Muscle of leg (tissue), 11 donors: Measurements from ENCODE around the gene ING3. TPM values are rescaled to one million over a fixed set of nuclear protein-coding genes. Genes with fewer than 3 reads are reported as not detected.

Experiments
- DNase-seq: peaks from one replicate; pipeline ENCODE4 v3.0.0; 2013
- H3K27ac ChIP-seq: one replicate; pipeline ENCODE4 v1.5.1; 2013; ENCODE audit warnings: mild to moderate bottlenecking, low read length, control low read depth
- H3K27me3 ChIP-seq: one replicate; pipeline ENCODE4 v1.6.1; 2013; ENCODE audit warnings: low read length; ENCODE audit not compliant: control insufficient read depth, insufficient read depth
- H3K36me3 ChIP-seq: one replicate; pipeline ENCODE4 v1.6.1; 2013; ENCODE audit warnings: low read length; ENCODE audit not compliant: control insufficient read depth, insufficient read depth
- H3K4me1 ChIP-seq: one replicate; pipeline ENCODE4 v1.6.1; 2013; ENCODE audit warnings: low read length; ENCODE audit not compliant: control insufficient read depth, insufficient read depth
- H3K4me3 ChIP-seq: one replicate; pipeline ENCODE4 v1.5.1; 2013; ENCODE audit warnings: low read length, control low read depth
- H3K9me3 ChIP-seq: replicated peaks from 2 replicates; pipeline ENCODE4 v1.6.1; 2013; ENCODE audit warnings: low read depth, low read length; ENCODE audit not compliant: control insufficient read depth
- WGBS: methylation state at CpG from one replicate; pipeline ENCODE4 v1.1.5; 2013; ENCODE audit warnings: missing lambda C conversion rate; ENCODE audit not compliant: insufficient coverage; 5-methylcytosine and 5-hydroxymethylcytosine counted together
- polyA plus RNA-seq, 8 donors: library from polyadenylated mRNA; unstranded; fragments of 120-200 nt; gene quantifications; one replicate each; pipeline versions ENCODE4 v1.2.1 to v1.2.3, GENCODE V29; 2013; ENCODE audit warnings: inconsistent platforms in 1 of 8, low replicate concordance in 1 of 8; ENCODE audit not compliant: insufficient read length in 8 of 8, insufficient read depth in 1 of 8
- total RNA-seq: library from RNA; stranded (reverse); fragments of 120-200 nt; gene quantifications from one replicate; pipeline ENCODE4 v1.2.4, GENCODE V29; 2013

Gene ING3
- total and polyA plus RNA-seq, 9 donors, result 13.4 to 19.1 (median 16.4) TPM

- H3K36me3 ChIP-seq, result no peaks in the 10 kb centered on the region
- DNase-seq, result no peak
- no peak overlapping the region for H3K4me3 ChIP-seq
- H3K27me3 ChIP-seq, result no peaks in the 10 kb centered on the region
- peaks cover 2% of the 10 kb centered on the region for H3K4me1 ChIP-seq
- no peak overlapping the region for H3K27ac ChIP-seq
- no peaks in the 10 kb centered on the region for H3K9me3 ChIP-seq
These were observed 2.6 kb upstream of the ING3 start for GRCh38 chr7:120947980-120948379.

- Histone ChIP-seq H3K4me3 (peak overlapping the region; percentile 45), H3K27me3 (no peaks in the 10 kb centered on the region), H3K36me3 (no peaks in the 10 kb centered on the region), H3K27ac (no peak overlapping the region), H3K4me1 (peaks cover 2% of the 10 kb centered on the region), H3K9me3 (no peaks in the 10 kb centered on the region)
- WGBS, result no CpG with 5 or more reads among the region's 8 CpGs
- no peak for DNase-seq
These were observed 1.1 kb upstream of the ING3 start for GRCh38 chr7:120949393-120949911.

GRCh38 chr7:120949998-120950538 is 509 bp upstream of the ING3 start:
- Histone ChIP-seq H3K4me3 (peak overlapping the region; percentile 45), H3K9me3 (no peaks in the 10 kb centered on the region), H3K4me1 (peaks cover 2% of the 10 kb centered on the region), H3K36me3 (peaks cover 2% of the 10 kb centered on the region), H3K27me3 (no peaks in the 10 kb centered on the region), H3K27ac (no peak overlapping the region)
- WGBS, result 0% methylated on average over 1 of the region's 10 CpGs
- no peak for DNase-seq

GRCh38 chr7:120951309-120951699 is 727 bp downstream of the ING3 start:
- 0% methylated on average over 1 of the region's 8 CpGs for WGBS

GRCh38 chr7:120951826-120952225 is 1.2 kb downstream of the ING3 start:
- no CpG with 5 or more reads among the region's 2 CpGs for WGBS
- Histone ChIP-seq H3K27me3 (no peaks in the 10 kb centered on the region), H3K36me3 (peaks cover 5% of the 10 kb centered on the region), H3K4me1 (peaks cover 2% of the 10 kb centered on the region), H3K4me3 (peak overlapping the region; percentile 83), H3K9me3 (no peaks in the 10 kb centered on the region), H3K27ac (peak overlapping the region; percentile 97)
- DNase-seq, result peak; percentile 11

More at GRCh38 chr7:120951309-120951699, 727 bp downstream of the ING3 start:
- Histone ChIP-seq H3K4me1 (peaks cover 2% of the 10 kb centered on the region), H3K36me3 (peaks cover 4% of the 10 kb centered on the region), H3K27ac (peak overlapping the region; percentile 97), H3K4me3 (peak overlapping the region; percentile 83), H3K9me3 (no peaks in the 10 kb centered on the region), H3K27me3 (no peaks in the 10 kb centered on the region)
- DNase-seq, result no peak

GRCh38 chr7:120955577-120956149 is 5.1 kb downstream of the ING3 start:
- no CpG with 5 or more reads among the region's 3 CpGs for WGBS
- no peak overlapping the region for H3K27ac ChIP-seq
- no peak overlapping the region for H3K4me3 ChIP-seq
- no peaks in the 10 kb centered on the region for H3K27me3 ChIP-seq
- no peaks in the 10 kb centered on the region for H3K9me3 ChIP-seq
- DNase-seq, result no peak
- H3K4me1 ChIP-seq, result peaks cover 2% of the 10 kb centered on the region
- H3K36me3 ChIP-seq, result peaks cover 9% of the 10 kb centered on the region

- Histone ChIP-seq H3K36me3 (peaks cover 12% of the 10 kb centered on the region), H3K27me3 (no peaks in the 10 kb centered on the region), H3K4me3 (no peak overlapping the region), H3K4me1 (no peaks in the 10 kb centered on the region), H3K27ac (no peak overlapping the region), H3K9me3 (no peaks in the 10 kb centered on the region)
- DNase-seq, result no peak
- WGBS, result 93% methylated on average over 6 of the region's 8 CpGs
These were observed 9.4 kb downstream of the ING3 start for GRCh38 chr7:120959929-120960484.

GRCh38 chr7:120960714-120961113 is 10.1 kb downstream of the ING3 start:
- Histone ChIP-seq H3K9me3 (no peaks in the 10 kb centered on the region), H3K27me3 (no peaks in the 10 kb centered on the region), H3K4me1 (no peaks in the 10 kb centered on the region), H3K27ac (no peak overlapping the region), H3K36me3 (peaks cover 8% of the 10 kb centered on the region), H3K4me3 (no peak overlapping the region)
- no CpG with 5 or more reads among the region's 1 CpG for WGBS
- no peak for DNase-seq

GRCh38 chr7:120961638-120962173 is 11.1 kb downstream of the ING3 start:
- WGBS, result no CpG with 5 or more reads among the region's 1 CpG
- Histone ChIP-seq H3K36me3 (peaks cover 12% of the 10 kb centered on the region), H3K27me3 (no peaks in the 10 kb centered on the region), H3K9me3 (no peaks in the 10 kb centered on the region), H3K27ac (no peak overlapping the region), H3K4me3 (no peak overlapping the region), H3K4me1 (no peaks in the 10 kb centered on the region)
- no peak for DNase-seq

DNA sequence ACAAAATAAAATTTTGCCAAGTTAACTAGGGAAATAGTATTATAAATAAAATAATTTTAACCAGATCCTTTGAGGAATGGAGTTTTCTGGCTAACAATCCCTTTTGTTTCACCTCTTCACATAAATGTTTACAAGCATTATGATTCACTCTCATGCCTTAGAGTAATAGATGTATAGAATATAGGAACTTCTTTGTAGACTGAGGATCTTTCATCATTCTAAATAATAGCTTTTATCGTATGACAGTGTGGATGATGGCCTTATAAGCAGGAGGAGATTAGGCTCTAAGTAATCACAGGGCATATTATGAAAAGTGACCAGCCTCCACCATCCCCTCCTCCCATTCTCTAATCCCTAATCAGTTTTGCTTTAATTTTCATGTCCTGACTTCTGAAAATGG is 13.5 kb downstream of the ING3 start:
- Histone ChIP-seq H3K4me3 (no peak overlapping the region), H3K27me3 (no peaks in the 10 kb centered on the region), H3K27ac (no peak overlapping the region), H3K36me3 (peaks cover 14% of the 10 kb centered on the region), H3K9me3 (no peaks in the 10 kb centered on the region), H3K4me1 (no peaks in the 10 kb centered on the region)
- no peak for DNase-seq
- no CpG with 5 or more reads among the region's 1 CpG for WGBS
